ENCODE data around the gene THOC6.

DNA sequence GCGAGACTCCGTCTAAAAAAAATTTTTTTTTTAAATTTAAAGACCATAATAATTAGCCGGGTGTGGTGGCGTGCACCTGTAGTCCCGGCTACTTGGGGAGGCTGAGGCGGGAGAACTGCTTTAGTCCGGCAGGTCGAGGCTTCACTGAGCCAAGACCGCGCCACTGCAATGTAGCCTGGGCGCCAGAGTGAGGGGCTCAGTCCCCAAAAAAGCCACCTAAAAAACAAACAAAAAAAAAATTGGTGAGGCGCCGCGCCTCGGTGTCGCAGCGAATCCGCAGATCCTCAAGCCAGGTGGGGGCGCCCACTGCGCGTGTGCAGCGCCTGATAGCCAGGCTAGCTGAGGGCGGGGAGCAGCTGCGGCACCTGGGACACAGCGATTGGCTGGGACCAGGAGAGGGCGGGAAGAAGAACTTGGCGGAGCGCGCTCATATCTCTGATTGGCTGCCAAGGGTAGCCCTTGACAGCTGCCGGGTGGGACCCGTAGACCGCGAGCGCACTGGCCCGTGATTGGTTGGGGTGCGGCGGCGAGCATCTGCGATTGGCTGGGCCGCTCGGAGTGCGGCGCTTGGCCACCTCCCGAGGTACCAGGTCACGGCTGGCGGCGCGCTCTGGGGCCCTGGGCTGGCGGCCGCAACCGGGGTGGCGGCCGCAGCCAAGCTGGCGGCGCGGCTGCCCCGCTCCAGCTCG, 20.1 kb upstream of the THOC6 start:
- no peak for TF ChIP-seq YY1 (IDR thresholded peaks at IDR 0.05; ENCODE audit: insufficient read depth, insufficient read length)
- no peak for TF ChIP-seq ZNF274 (IDR thresholded peaks at IDR 0.05; ENCODE audit: low read depth, low read length)

Measured in NT2/D1 (cell line).